Caco-2 (cell line): ENCODE measurements around the gene POU3F3. TPM values are rescaled to one million over a fixed set of nuclear protein-coding genes. Genes with fewer than 3 reads are reported as not detected.

Experiments
- BruUV-seq: library from RNA; stranded (reverse); fragments of 400-500 nt; replicated peaks from 2 replicates; lab custom pipeline; 2021; lab: Mats Ljungman, UMichigan
- CTCF ChIA-PET: fragments of 300-600 bp; sonication (Branson Sonifier 250); formaldehyde crosslinking; loops from one replicate; lab custom pipeline; 2022; ENCODE audit warnings: antibody characterized with exemption; lab: Charles Lee
- POLR2A ChIA-PET: fragments of 300-600 bp; sonication (Branson Sonifier 250); formaldehyde crosslinking; loops from one replicate; lab custom pipeline; 2022; ENCODE audit warnings: antibody characterized with exemption; lab: Charles Lee
- DNase-seq, 2 experiments: peaks; one replicate each; pipeline versions ENCODE4 v3.0.0 to v3.0.0-alpha.2; 2020 to 2022
- H3K27me3 ChIP-seq: replicated peaks from 2 replicates; pipeline ENCODE4 v1.6.0; 2011; ENCODE audit warnings: low read length; ENCODE audit not compliant: control insufficient read depth, insufficient read depth
- H3K36me3 ChIP-seq: 2 replicates; pipeline ENCODE4 v1.5.1; 2011; ENCODE audit warnings: low read length; ENCODE audit not compliant: control insufficient read depth, insufficient read depth
- H3K4me1 ChIP-seq: fragments of 250-450 bp; sonication (Bioruptor Pico); 2 replicates; pipeline ENCODE4 v1.5.1; 2020; ENCODE audit warnings: mild to moderate bottlenecking
- H3K4me3 ChIP-seq: 2 replicates; pipeline ENCODE4 v1.5.1; 2011; ENCODE audit warnings: low read depth, mild to moderate bottlenecking, control low read depth, low read length
- H3K9me3 ChIP-seq: fragments of 250-450 bp; sonication (Bioruptor Pico); 2 replicates; pipeline ENCODE4 v1.5.1; 2020; ENCODE audit warnings: mild to moderate bottlenecking, moderate library complexity
- H3K27ac Mint-ChIP-seq: one replicate; pipeline ENCODE4 v1.8.0; 2022; ENCODE audit warnings: mixed read lengths; ENCODE audit not compliant: unreplicated experiment
- H3K27me3 Mint-ChIP-seq: one replicate; pipeline ENCODE4 v1.8.0; 2022; ENCODE audit warnings: mixed read lengths; ENCODE audit not compliant: insufficient read depth, unreplicated experiment
- H3K36me3 Mint-ChIP-seq: one replicate; pipeline ENCODE4 v1.8.0; 2022; ENCODE audit warnings: mild to moderate bottlenecking, mixed read lengths; ENCODE audit not compliant: insufficient read depth, unreplicated experiment
- H3K4me1 Mint-ChIP-seq: one replicate; pipeline ENCODE4 v1.8.0; 2022; ENCODE audit warnings: low read depth, mixed read lengths; ENCODE audit not compliant: unreplicated experiment
- H3K4me3 Mint-ChIP-seq: one replicate; pipeline ENCODE4 v1.8.0; 2022; ENCODE audit warnings: mild to moderate bottlenecking, moderate library complexity, mixed read lengths; ENCODE audit not compliant: unreplicated experiment
- H3K9me3 Mint-ChIP-seq: one replicate; pipeline ENCODE4 v1.8.0; 2022; ENCODE audit warnings: mixed read lengths; ENCODE audit not compliant: unreplicated experiment
- intact Hi-C: fragments of 100-400 bp; cut with micrococcal nuclease; formaldehyde crosslinking; loops from one replicate; pipeline ENCODE4 v1.10.0; 2022; ENCODE audit not compliant: unreplicated experiment
- total RNA-seq: library from RNA; stranded (reverse); gene quantifications from 2 replicates; pipeline ENCODE4 v1.2.3, GENCODE V29; 2022
- TF ChIP-seq, protein P1 (sequence below), 2 experiments: fragments of 200-600 bp in 1 of 2; IDR thresholded peaks; 1 replicate in 1 of 2; 2 replicates in 1 of 2; pipeline versions ENCODE4 v1.5.1 to v1.8.0; 2011 to 2022; ENCODE audit warnings: antibody characterized with exemption in 1 of 2, control low read depth in 1 of 2, inconsistent platforms in 1 of 2, low read depth in 1 of 2, low read length in 1 of 2, mild to moderate bottlenecking in 1 of 2, moderate library complexity in 1 of 2; ENCODE audit not compliant: insufficient read depth in 1 of 2, severe bottlenecking in 1 of 2, unreplicated experiment in 1 of 2

POU3F3 gene
- total RNA-seq, 1 experiment from 2014 or later: not detected

DNA sequence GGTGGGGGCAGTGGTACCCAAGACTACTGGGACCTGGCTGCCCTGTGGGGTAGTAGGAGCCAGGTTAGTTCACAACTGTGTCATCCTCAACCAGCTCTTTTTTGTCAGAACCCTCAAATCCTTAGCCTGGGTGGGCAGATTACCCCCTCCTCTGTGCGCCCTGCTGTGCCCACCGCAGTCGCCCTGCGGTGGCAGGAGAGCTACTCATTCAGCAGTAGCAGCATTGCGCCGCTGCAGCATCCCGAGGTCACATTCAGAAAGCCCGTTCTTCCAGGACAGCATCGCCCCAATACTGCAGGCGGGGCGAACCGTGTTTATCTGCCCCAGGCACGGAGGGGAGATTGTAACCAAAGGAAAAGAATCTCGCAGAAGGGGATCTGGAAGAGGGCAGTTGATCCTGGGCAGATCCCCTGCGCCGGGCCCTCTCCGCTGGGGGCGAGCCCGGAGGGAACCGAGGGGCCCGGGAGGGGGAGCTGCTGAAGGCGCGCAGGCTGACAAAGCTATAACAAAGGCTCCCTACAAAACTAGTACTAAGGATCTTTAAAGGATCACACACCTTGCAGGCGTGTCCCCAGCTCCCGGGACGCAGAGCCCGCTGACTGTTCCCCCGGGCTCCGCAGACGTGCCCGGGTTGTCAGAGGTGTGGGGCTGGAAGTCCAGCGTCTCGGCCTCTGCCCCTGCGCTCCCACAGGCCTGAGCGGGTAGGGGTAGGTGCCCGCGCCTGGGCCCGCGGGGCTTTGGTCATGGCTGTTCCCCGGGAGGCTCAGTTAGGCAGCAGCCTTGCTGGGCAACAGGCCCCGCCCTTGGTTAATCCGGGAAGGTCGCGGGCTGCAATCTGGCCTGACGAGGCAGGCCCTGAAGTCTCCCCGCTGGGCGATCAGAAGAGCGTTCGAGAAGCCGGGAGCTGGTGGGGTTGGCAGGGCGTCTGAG, 13.2 kb downstream of the POU3F3 start:
- H3K4me3 Mint-ChIP-seq: no peak overlapping the region

DNA sequence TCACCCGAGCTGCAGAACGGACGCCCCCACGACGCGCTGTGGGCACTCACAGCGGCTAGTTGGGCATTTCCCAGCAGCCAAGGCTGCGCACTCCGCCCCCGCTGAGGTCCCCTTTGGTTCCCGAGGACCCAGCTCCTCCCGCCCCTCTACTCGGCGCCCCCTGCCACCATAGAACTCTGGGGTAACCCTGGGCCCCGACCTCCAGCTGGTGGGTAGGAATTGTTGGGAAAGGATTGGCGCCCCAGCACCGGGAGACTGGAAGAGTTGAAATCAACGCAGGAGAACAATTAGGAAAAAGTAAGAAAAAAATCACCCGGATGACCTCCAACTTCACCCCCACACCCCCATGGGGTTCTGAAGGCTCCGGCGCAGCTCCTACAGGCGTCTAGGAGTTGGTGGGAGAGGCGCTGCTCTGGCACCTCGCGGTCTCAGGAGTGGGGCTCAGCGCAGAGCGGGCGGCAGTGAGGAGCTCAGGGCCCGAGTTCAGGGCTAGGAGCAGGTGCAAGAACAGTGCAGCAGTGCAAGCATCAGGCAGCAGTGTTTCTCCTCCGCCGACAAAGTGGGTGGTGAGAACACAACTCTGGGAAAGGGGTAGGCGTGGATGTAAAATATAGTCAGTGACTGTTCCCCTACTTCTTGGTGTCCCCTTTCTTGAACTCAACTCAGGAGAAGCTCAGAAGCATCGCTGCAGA, 14.0 kb downstream of the POU3F3 start:
- Mint-ChIP-seq H3K4me3 (no peak overlapping the region), H3K4me1 (no peaks in the 10 kb centered on the region), H3K36me3 (no peaks in the 10 kb centered on the region), H3K27me3 (peaks cover 35% of the 10 kb centered on the region), H3K27ac (no peak overlapping the region), H3K9me3 (no peaks in the 10 kb centered on the region)
- Histone ChIP-seq H3K9me3 (no peaks in the 10 kb centered on the region), H3K36me3 (no peaks in the 10 kb centered on the region), H3K27me3 (peaks cover 3% of the 10 kb centered on the region), H3K4me3 (no peak overlapping the region), H3K4me1 (peaks cover 4% of the 10 kb centered on the region)
- TF ChIP-seq, protein P1, sequence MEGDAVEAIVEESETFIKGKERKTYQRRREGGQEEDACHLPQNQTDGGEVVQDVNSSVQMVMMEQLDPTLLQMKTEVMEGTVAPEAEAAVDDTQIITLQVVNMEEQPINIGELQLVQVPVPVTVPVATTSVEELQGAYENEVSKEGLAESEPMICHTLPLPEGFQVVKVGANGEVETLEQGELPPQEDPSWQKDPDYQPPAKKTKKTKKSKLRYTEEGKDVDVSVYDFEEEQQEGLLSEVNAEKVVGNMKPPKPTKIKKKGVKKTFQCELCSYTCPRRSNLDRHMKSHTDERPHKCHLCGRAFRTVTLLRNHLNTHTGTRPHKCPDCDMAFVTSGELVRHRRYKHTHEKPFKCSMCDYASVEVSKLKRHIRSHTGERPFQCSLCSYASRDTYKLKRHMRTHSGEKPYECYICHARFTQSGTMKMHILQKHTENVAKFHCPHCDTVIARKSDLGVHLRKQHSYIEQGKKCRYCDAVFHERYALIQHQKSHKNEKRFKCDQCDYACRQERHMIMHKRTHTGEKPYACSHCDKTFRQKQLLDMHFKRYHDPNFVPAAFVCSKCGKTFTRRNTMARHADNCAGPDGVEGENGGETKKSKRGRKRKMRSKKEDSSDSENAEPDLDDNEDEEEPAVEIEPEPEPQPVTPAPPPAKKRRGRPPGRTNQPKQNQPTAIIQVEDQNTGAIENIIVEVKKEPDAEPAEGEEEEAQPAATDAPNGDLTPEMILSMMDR (IDR thresholded peaks at IDR 0.05; ENCODE audit: insufficient read depth in 1 of 2, low read depth in 1 of 2, low read length in 1 of 2, severe bottlenecking in 1 of 2, unreplicated experiment in 1 of 2): no peak
- ChIA-PET POLR2A (no interaction called here), CTCF (interaction anchor here (0.7 kb wide), 1 partner anchor 39 kb away, joined by 3 read pairs; no protein-coding TSS in a partner anchor)
- BruUV-seq: no TSS peak
- intact Hi-C loops: no loop called here
- no peak for DNase-seq

More for the DNA sequence above, 13.2 kb downstream of the POU3F3 start:
- no TSS peak for BruUV-seq
- DNase-seq: no peak
- POLR2A ChIA-PET: no interaction called here
- CTCF ChIA-PET: no interaction called here
- intact Hi-C loops: no loop called here
- Histone ChIP-seq H3K4me1 (no peaks in the 10 kb centered on the region), H3K9me3 (no peaks in the 10 kb centered on the region), H3K27me3 (peaks cover 3% of the 10 kb centered on the region), H3K36me3 (no peaks in the 10 kb centered on the region), H3K4me3 (no peak overlapping the region)
- no peaks in the 10 kb centered on the region for H3K36me3 Mint-ChIP-seq
- TF ChIP-seq, protein P1 (IDR thresholded peaks at IDR 0.05; ENCODE audit: insufficient read depth in 1 of 2, low read depth in 1 of 2, low read length in 1 of 2, severe bottlenecking in 1 of 2, unreplicated experiment in 1 of 2): no peak
- no peaks in the 10 kb centered on the region for H3K4me1 Mint-ChIP-seq
- no peak overlapping the region for H3K27ac Mint-ChIP-seq
- peaks cover 34% of the 10 kb centered on the region for H3K27me3 Mint-ChIP-seq
- H3K9me3 Mint-ChIP-seq: no peaks in the 10 kb centered on the region

DNA sequence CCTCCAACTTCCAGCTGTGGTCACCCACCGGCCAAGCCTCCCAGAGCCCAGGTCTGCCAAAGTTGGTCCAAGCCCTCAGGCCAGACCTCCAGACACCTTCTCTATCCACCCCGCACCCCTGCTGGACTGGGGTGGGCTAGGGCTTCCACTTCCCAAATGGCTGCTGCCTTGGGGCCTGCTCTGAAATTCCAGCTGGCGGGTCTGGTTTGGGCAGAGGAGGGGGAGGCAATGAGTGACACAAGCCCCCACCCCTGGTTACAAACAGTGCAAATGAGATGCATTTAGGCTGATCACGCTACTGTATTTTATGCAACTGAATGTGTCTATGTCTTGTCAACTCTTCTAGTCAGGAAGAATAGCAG, 14.6 kb downstream of the POU3F3 start:
- DNase-seq: no peak
- peaks cover 32% of the 10 kb centered on the region for H3K27me3 Mint-ChIP-seq
- H3K4me3 Mint-ChIP-seq: no peak overlapping the region
- Histone ChIP-seq H3K36me3 (no peaks in the 10 kb centered on the region), H3K4me3 (no peak overlapping the region), H3K4me1 (peaks cover 4% of the 10 kb centered on the region), H3K27me3 (peaks cover 3% of the 10 kb centered on the region), H3K9me3 (no peaks in the 10 kb centered on the region)
- H3K9me3 Mint-ChIP-seq: no peaks in the 10 kb centered on the region
- CTCF ChIA-PET: interaction anchor here (0.7 kb wide), 1 partner anchor 38 kb away, joined by 3 read pairs; no protein-coding TSS in a partner anchor
- POLR2A ChIA-PET: no interaction called here
- no peaks in the 10 kb centered on the region for H3K36me3 Mint-ChIP-seq
- H3K4me1 Mint-ChIP-seq: no peaks in the 10 kb centered on the region
- intact Hi-C loops: no loop called here
- no TSS peak for BruUV-seq
- H3K27ac Mint-ChIP-seq: no peak overlapping the region
- TF ChIP-seq, protein P1 (IDR thresholded peaks at IDR 0.05; ENCODE audit: insufficient read depth in 1 of 2, low read depth in 1 of 2, low read length in 1 of 2, severe bottlenecking in 1 of 2, unreplicated experiment in 1 of 2): no peak
